Measurements from ENCODE around the gene TTC7B. TPM values are rescaled to one million over a fixed set of nuclear protein-coding genes. Genes with fewer than 3 reads are reported as not detected.

The TTC7B gene
- total and polyA plus RNA-seq, 4 donors, result 23.1 to 85.0 (median 54.6) TPM

DNA sequence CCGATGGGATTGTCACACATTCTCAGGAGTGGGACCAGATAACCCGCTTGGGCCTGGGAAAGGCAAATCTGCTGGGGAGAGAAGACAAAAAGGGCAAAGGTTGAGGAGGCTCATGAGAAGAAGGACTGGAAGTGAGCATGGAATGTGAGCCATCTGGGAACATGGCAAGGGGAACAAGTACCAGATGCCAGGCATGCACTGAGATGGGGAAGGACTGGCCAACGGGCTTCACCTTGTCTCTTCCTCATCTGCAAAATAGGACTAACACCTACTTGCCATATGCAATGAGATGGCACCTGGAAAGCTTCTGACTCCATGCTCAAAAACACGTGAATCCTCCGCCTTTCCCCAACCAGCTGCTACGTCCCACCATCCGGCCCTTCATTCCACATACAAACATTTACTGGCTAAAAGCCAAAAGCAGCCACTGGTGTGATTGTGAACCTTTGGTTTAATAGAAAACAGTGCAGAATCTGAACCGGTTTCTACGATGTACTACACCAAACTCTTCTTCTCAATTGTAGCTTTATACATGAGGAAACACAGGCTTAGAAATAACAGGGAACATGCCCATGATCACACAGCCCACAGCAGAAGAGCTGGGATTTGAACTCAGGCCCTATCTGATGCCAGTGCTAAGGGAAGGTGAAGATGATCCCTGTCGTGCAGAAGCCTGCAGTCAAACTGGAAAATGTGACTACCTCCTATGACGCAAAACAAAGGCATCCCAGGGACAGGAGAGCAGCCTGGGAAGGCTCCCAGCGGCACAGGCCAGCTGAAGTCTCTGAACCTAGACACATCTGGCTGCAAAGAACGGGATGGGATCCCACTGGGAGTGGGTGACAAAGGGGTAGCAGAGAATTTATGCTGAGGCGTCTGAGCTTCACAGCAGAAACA, 112.1 kb downstream of the TTC7B start:
- H3K4me3 ChIP-seq (ENCODE audit: low read depth, low read length), result no peak overlapping the region
- no peaks in the 10 kb centered on the region for H3K27me3 ChIP-seq (ENCODE audit: control insufficient read depth, insufficient read depth, low read length)
- peak overlapping the region; percentile 67 for H3K27ac ChIP-seq (ENCODE audit: low read depth, low read length)
- DNase-seq (ENCODE audit: low read depth in 4 of 6, low spot score in 6 of 6), result no peak
- H3K9me3 ChIP-seq (ENCODE audit: control insufficient read depth, insufficient read depth, low read length), result no peaks in the 10 kb centered on the region
- no peaks in the 10 kb centered on the region for H3K36me3 ChIP-seq (ENCODE audit: control insufficient read depth, insufficient read depth, low read length)
- WGBS (ENCODE audit: insufficient coverage), result 70% methylated on average over 11 of the region's 14 CpGs
- H3K4me1 ChIP-seq (ENCODE audit: control insufficient read depth, insufficient read depth, low read length), result peaks cover 16% of the 10 kb centered on the region

DNA sequence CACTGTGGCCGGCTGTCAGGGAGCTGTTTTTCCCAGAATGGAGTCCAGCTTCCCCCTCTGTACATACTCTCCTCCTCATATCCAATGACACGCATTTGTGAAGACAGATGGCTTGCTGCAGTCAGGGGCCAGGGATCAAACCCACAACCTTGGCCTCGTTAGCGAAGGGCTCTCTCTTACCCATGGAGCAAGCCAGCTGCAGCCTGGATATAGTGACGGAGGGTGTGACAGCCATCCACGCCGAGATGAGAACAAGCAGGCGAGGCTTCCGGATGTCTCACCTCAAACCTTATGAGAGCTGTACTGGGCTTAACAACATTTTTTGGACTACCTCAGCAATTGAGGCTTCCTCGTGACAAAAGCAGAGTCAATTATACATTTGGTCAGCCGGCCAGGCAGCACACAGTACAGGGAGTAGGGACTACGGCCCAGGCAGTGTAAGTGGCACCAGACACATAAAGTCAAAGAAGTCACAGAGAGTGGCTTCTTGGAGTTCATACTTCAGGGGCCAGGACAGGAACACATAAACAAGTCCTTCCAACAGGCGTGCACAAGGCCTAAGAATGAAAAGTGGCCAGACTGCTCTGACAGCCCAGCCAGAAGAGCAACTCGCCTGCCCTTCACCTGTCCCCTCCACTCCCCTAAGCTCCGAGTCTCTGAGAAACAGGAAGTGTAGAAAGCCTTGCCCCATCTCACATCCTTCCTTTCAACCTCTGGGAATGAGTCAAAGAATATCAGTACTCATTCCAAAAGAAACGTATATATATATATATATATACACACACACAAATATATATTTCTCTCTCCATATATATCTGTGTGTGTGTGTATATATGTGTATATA, 115.1 kb downstream of the TTC7B start:
- Histone ChIP-seq H3K36me3 (ENCODE audit: control insufficient read depth, insufficient read depth, low read length) (no peaks in the 10 kb centered on the region), H3K9me3 (ENCODE audit: control insufficient read depth, insufficient read depth, low read length) (no peaks in the 10 kb centered on the region), H3K4me1 (ENCODE audit: control insufficient read depth, insufficient read depth, low read length) (peaks cover 36% of the 10 kb centered on the region), H3K4me3 (ENCODE audit: low read depth, low read length) (no peak overlapping the region), H3K27me3 (ENCODE audit: control insufficient read depth, insufficient read depth, low read length) (no peaks in the 10 kb centered on the region), H3K27ac (ENCODE audit: low read depth, low read length) (no peak overlapping the region)
- DNase-seq (ENCODE audit: low read depth in 4 of 6, low spot score in 6 of 6), result no peak
- WGBS (ENCODE audit: insufficient coverage), result 92% methylated on average over 12 of the region's 16 CpGs

- Histone ChIP-seq H3K27ac (ENCODE audit: low read depth, low read length) (peak overlapping the region; percentile 85), H3K9me3 (ENCODE audit: control insufficient read depth, insufficient read depth, low read length) (no peaks in the 10 kb centered on the region), H3K4me3 (ENCODE audit: low read depth, low read length) (no peak overlapping the region), H3K4me1 (ENCODE audit: control insufficient read depth, insufficient read depth, low read length) (peaks cover 34% of the 10 kb centered on the region), H3K27me3 (ENCODE audit: control insufficient read depth, insufficient read depth, low read length) (no peaks in the 10 kb centered on the region), H3K36me3 (ENCODE audit: control insufficient read depth, insufficient read depth, low read length) (no peaks in the 10 kb centered on the region)
- 40% methylated on average over 3 of the region's 7 CpGs for WGBS (ENCODE audit: insufficient coverage)
- peak in 1 of 6 donors; percentile 23 for DNase-seq (ENCODE audit: low read depth in 4 of 6, low spot score in 6 of 6)
These were observed 117.2 kb downstream of the TTC7B start for GRCh38 chr14:90699016-90699415.

DNA sequence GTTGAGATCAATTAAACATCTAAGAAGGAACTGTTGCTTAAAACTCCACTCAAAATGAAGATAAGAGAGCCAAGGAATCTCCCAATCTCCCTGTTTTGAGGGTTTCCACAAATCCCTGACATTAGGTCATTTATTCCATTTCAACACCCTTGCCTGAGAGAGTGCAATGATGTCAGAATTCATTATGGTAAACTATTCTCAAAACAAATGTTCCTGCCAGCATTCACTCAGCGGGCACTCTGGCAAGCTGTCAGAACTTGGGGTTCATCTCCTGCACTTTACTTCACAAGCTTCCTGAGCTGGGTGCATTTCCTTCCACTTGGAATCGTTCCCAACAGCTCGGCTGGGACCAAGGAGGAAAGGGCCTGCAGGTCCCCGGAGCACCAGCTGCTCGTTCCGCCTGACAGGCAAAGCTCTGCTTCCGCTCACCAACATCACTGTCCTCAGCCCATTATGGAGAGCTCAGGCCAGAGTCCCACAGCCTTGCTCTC, 117.8 kb downstream of the TTC7B start:
- no peak overlapping the region for H3K4me3 ChIP-seq (ENCODE audit: low read depth, low read length)
- H3K27me3 ChIP-seq (ENCODE audit: control insufficient read depth, insufficient read depth, low read length), result no peaks in the 10 kb centered on the region
- peak overlapping the region; percentile 85 for H3K27ac ChIP-seq (ENCODE audit: low read depth, low read length)
- 17% methylated on average over 7 of the region's 7 CpGs for WGBS (ENCODE audit: insufficient coverage)
- H3K4me1 ChIP-seq (ENCODE audit: control insufficient read depth, insufficient read depth, low read length), result peaks cover 28% of the 10 kb centered on the region
- peak; percentile 75 to 97 (median 80) for DNase-seq (ENCODE audit: low read depth in 4 of 6, low spot score in 6 of 6)
- H3K36me3 ChIP-seq (ENCODE audit: control insufficient read depth, insufficient read depth, low read length), result no peaks in the 10 kb centered on the region
- no peaks in the 10 kb centered on the region for H3K9me3 ChIP-seq (ENCODE audit: control insufficient read depth, insufficient read depth, low read length)

DNA sequence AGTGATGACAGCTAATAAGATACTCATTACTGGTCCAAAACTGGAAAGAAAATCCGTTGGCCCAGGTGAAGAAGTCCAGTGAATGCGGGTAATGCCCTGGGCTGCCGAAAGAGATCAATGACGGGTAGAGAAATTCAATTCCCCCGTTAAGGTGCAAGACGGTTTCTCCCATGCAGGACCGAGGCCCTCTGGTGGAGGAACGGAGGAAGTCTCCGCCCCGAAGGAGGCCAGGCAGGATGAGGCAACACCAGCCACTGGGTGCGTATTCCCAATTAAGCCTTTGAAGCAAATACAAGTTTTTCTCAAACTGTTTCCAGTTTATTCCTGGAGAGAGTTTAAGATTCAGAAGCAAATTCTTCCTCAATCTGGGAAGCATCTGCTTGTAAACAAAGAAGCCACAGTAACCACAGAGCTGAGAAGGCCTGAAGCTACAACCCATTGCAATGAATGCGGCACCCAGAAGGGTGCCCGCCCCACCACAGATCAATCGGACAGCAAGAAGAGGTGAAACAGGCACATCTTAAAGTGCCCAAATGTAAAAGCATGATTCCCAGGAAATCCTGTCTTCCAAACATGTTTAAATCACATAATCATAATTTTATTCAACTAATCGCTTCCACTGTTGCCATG, 118.5 kb downstream of the TTC7B start:
- Histone ChIP-seq H3K9me3 (ENCODE audit: control insufficient read depth, insufficient read depth, low read length) (no peaks in the 10 kb centered on the region), H3K27me3 (ENCODE audit: control insufficient read depth, insufficient read depth, low read length) (no peaks in the 10 kb centered on the region), H3K4me3 (ENCODE audit: low read depth, low read length) (peak overlapping the region; percentile 3), H3K27ac (ENCODE audit: low read depth, low read length) (peak overlapping the region; percentile 85), H3K36me3 (ENCODE audit: control insufficient read depth, insufficient read depth, low read length) (no peaks in the 10 kb centered on the region), H3K4me1 (ENCODE audit: control insufficient read depth, insufficient read depth, low read length) (peaks cover 28% of the 10 kb centered on the region)
- peak; percentile 80 to 97 (median 84) for DNase-seq (ENCODE audit: low read depth in 4 of 6, low spot score in 6 of 6)
- 11% methylated on average over 13 of the region's 15 CpGs for WGBS (ENCODE audit: insufficient coverage)

- no CpG with 5 or more reads among the region's 2 CpGs for WGBS (ENCODE audit: insufficient coverage)
These were observed 119.1 kb downstream of the TTC7B start for GRCh38 chr14:90697132-90697531.

DNA sequence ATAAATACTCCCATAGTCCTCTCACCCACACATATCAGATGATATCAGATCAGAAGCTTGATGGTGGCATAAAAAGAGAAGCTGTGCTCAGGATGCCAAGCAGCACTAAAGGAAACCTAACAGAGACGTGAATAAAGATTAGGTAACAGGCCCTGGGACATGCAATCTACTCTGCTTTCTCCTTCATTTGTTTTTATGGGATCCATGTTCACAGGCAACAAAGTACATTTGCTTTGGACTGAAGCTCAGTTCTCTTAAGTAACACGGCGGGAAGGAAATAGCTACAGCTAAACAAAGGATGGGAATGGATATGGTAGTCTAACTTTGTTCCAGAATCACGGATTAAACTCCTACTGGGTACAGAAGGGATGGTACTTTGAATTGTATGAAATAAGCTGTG, 119.5 kb downstream of the TTC7B start:
- Histone ChIP-seq H3K4me1 (ENCODE audit: control insufficient read depth, insufficient read depth, low read length) (peaks cover 28% of the 10 kb centered on the region), H3K9me3 (ENCODE audit: control insufficient read depth, insufficient read depth, low read length) (no peaks in the 10 kb centered on the region), H3K27ac (ENCODE audit: low read depth, low read length) (peak overlapping the region; percentile 43), H3K27me3 (ENCODE audit: control insufficient read depth, insufficient read depth, low read length) (no peaks in the 10 kb centered on the region), H3K36me3 (ENCODE audit: control insufficient read depth, insufficient read depth, low read length) (no peaks in the 10 kb centered on the region), H3K4me3 (ENCODE audit: low read depth, low read length) (no peak overlapping the region)
- peak in 3 of 6 donors; percentile 58 to 89 (median 65) for DNase-seq (ENCODE audit: low read depth in 4 of 6, low spot score in 6 of 6)
- WGBS (ENCODE audit: insufficient coverage), result 32% methylated on average over 4 of the region's 4 CpGs

More at GRCh38 chr14:90697132-90697531, 119.1 kb downstream of the TTC7B start:
- peak in 1 of 6 donors; percentile 43 for DNase-seq (ENCODE audit: low read depth in 4 of 6, low spot score in 6 of 6)
- Histone ChIP-seq H3K27ac (ENCODE audit: low read depth, low read length) (peak overlapping the region; percentile 19), H3K27me3 (ENCODE audit: control insufficient read depth, insufficient read depth, low read length) (no peaks in the 10 kb centered on the region), H3K4me1 (ENCODE audit: control insufficient read depth, insufficient read depth, low read length) (peaks cover 28% of the 10 kb centered on the region), H3K4me3 (ENCODE audit: low read depth, low read length) (no peak overlapping the region), H3K9me3 (ENCODE audit: control insufficient read depth, insufficient read depth, low read length) (no peaks in the 10 kb centered on the region), H3K36me3 (ENCODE audit: control insufficient read depth, insufficient read depth, low read length) (no peaks in the 10 kb centered on the region)

DNA sequence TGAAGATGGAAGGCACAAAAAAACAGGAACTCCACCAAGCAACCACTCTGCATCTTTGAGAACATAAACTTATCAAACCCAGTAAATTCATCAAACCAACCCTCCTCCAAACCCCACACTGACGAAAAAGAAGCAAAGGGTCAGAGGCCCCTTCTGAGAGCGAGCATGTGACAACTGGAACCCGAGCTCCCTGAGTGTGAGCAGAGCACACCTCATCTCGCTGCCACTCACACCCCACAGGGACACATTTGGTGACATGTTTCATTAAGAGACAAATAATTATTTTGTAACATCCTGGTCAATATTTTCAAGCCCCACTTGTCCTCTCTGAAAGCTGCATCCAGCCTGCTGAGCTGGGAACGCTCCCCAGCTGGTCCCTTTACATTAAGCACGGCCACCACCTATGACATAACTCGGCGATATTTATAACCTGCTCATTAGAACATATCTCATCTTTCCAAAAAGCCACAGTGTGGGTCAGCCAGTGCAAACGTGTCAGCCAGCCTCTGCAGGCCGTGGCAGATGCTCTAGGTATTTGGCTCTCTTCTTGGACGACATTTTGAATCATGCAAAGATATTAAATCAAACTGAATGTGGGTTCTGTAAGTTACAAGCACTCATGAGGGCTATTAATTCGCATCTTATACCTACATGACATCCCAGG, 120.1 kb downstream of the TTC7B start:
- Histone ChIP-seq H3K4me3 (ENCODE audit: low read depth, low read length) (no peak overlapping the region), H3K36me3 (ENCODE audit: control insufficient read depth, insufficient read depth, low read length) (no peaks in the 10 kb centered on the region), H3K27me3 (ENCODE audit: control insufficient read depth, insufficient read depth, low read length) (no peaks in the 10 kb centered on the region), H3K27ac (ENCODE audit: low read depth, low read length) (peak overlapping the region; percentile 43), H3K9me3 (ENCODE audit: control insufficient read depth, insufficient read depth, low read length) (no peaks in the 10 kb centered on the region), H3K4me1 (ENCODE audit: control insufficient read depth, insufficient read depth, low read length) (peaks cover 28% of the 10 kb centered on the region)
- 86% methylated on average over 4 of the region's 12 CpGs for WGBS (ENCODE audit: insufficient coverage)
- no peak for DNase-seq (ENCODE audit: low read depth in 4 of 6, low spot score in 6 of 6)

DNA sequence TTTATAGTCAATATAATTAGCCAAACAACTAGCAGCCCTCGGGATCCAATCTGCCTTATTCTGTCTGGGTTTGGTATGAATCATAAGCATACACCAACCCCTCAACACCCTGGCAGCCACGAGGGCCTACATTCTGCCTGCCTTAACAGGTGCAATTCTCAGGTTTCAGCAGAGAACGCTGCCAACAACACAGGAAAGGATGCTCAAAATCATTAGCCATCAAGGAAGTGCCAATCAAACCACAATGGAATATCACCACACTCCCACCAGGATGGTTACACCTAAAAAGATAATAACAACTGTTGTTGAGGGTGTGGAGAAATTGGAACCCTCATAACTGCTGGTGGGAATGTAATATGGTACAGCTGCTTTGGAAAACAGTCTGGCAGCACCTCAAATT, 122.8 kb downstream of the TTC7B start:
- Histone ChIP-seq H3K4me1 (ENCODE audit: control insufficient read depth, insufficient read depth, low read length) (peaks cover 17% of the 10 kb centered on the region), H3K27ac (ENCODE audit: low read depth, low read length) (no peak overlapping the region), H3K9me3 (ENCODE audit: control insufficient read depth, insufficient read depth, low read length) (no peaks in the 10 kb centered on the region), H3K27me3 (ENCODE audit: control insufficient read depth, insufficient read depth, low read length) (no peaks in the 10 kb centered on the region), H3K36me3 (ENCODE audit: control insufficient read depth, insufficient read depth, low read length) (peaks cover 2% of the 10 kb centered on the region), H3K4me3 (ENCODE audit: low read depth, low read length) (no peak overlapping the region)
- no peak for DNase-seq (ENCODE audit: low read depth in 4 of 6, low spot score in 6 of 6)
- 94% methylated on average over 2 of the region's 3 CpGs for WGBS (ENCODE audit: insufficient coverage)
